Natural killer cell (primary cell): ENCODE results near the gene GPR55. TPM values are rescaled to one million over a fixed set of nuclear protein-coding genes. Genes with fewer than 3 reads are reported as not detected.

ENCODE experiments used
- ATAC-seq, 3 donors: fragments of 150-1000 bp in 2 of 3; fragments of 200-7000 bp in 1 of 3; cut with Tn5 transposase; 1 replicate in 1 of 3; 2 replicates in 2 of 3; pipeline ENCODE4 v1.10.0; 2021; ENCODE audit warnings: mild to moderate bottlenecking in 2 of 3, moderate library complexity in 2 of 3
- DNase-seq, 2 donors: peaks; one replicate each; pipeline versions ENCODE4 v3.0.0 to v3.0.0-alpha.2; 2013 to 2021; ENCODE audit warnings: mixed read lengths in 1 of 2
- H3K27ac ChIP-seq: one replicate; pipeline ENCODE4 v1.5.1; 2013; ENCODE audit warnings: mild to moderate bottlenecking, low read length
- H3K27me3 ChIP-seq: one replicate; pipeline ENCODE4 v1.6.1; 2013; ENCODE audit warnings: low read length; ENCODE audit not compliant: control insufficient read depth, insufficient read depth
- H3K36me3 ChIP-seq: one replicate; pipeline ENCODE4 v1.6.1; 2013; ENCODE audit warnings: low read length; ENCODE audit not compliant: control insufficient read depth, insufficient read depth
- H3K4me1 ChIP-seq: one replicate; pipeline ENCODE4 v1.6.1; 2013; ENCODE audit warnings: low read length; ENCODE audit not compliant: control insufficient read depth, insufficient read depth
- H3K4me3 ChIP-seq: one replicate; pipeline ENCODE4 v1.5.1; 2013; ENCODE audit warnings: low read length
- H3K9me3 ChIP-seq: one replicate; pipeline ENCODE4 v1.6.1; 2013; ENCODE audit warnings: low read length; ENCODE audit not compliant: control insufficient read depth, insufficient read depth
- H3K27ac Mint-ChIP-seq, 2 donors: one replicate each; pipeline ENCODE4 v1.8.0; 2022; ENCODE audit warnings: mild to moderate bottlenecking in 2 of 2, mixed read lengths in 2 of 2, moderate library complexity in 1 of 2
- H3K27me3 Mint-ChIP-seq, 2 donors: one replicate each; pipeline ENCODE4 v1.8.0; 2022; ENCODE audit warnings: low read depth in 2 of 2, mixed read lengths in 2 of 2
- H3K36me3 Mint-ChIP-seq: one replicate; pipeline ENCODE4 v1.8.0; 2022; ENCODE audit warnings: mixed read lengths
- H3K4me1 Mint-ChIP-seq, 2 donors: one replicate each; pipeline ENCODE4 v1.8.0; 2022; ENCODE audit warnings: mixed read lengths in 2 of 2
- H3K4me3 Mint-ChIP-seq: one replicate; pipeline ENCODE4 v1.8.0; 2022; ENCODE audit warnings: mild to moderate bottlenecking, moderate library complexity, mixed read lengths
- H3K9me3 Mint-ChIP-seq, 2 donors: one replicate each; pipeline ENCODE4 v1.8.0; 2022; ENCODE audit warnings: mixed read lengths in 2 of 2
- WGBS: methylation state at CpG from one replicate; pipeline ENCODE4 v1.1.7; 2013; ENCODE audit warnings: missing lambda C conversion rate; ENCODE audit not compliant: insufficient coverage; 5-methylcytosine and 5-hydroxymethylcytosine counted together
- intact Hi-C: fragments of 100-400 bp; cut with micrococcal nuclease; formaldehyde crosslinking; loops from one replicate; pipeline ENCODE4 v1.14.2; 2022
- total RNA-seq, 4 donors: library from RNA; stranded (reverse); fragments of 120-200 nt in 1 of 4; gene quantifications; one replicate each; pipeline versions ENCODE4 v1.2.3 to v1.2.4, GENCODE V29; 2013 to 2022
- TF ChIP-seq, protein P1 (sequence below): fragments of 200-600 bp; IDR thresholded peaks from one replicate; pipeline ENCODE4 v1.8.0; 2022; ENCODE audit warnings: antibody characterized with exemption

The GPR55 gene
- total RNA-seq, 3 donors from 2014 or later (not counting 1 experiment from before 2014, with no cell fraction given) = 0.09 to 1.1 (median 0.40) TPM

GRCh38 chr2:230888824-230889400 is 36.1 kb downstream of the GPR55 start:
- ATAC-seq (no peak), DNase-seq (no peak)
- H3K4me3 Mint-ChIP-seq = no peak overlapping the region
- Histone ChIP-seq H3K27ac (no peak overlapping the region), H3K9me3 (no peaks in the 10 kb centered on the region), H3K36me3 (no peaks in the 10 kb centered on the region), H3K27me3 (no peaks in the 10 kb centered on the region), H3K4me3 (no peak overlapping the region), H3K4me1 (peaks cover 11% of the 10 kb centered on the region)
- peaks cover 0 to 8% of the 10 kb centered on the region in 2 donors for H3K4me1 Mint-ChIP-seq
- no peaks in the 10 kb centered on the region for H3K36me3 Mint-ChIP-seq
- intact Hi-C loops = no loop called here
- no peaks in the 10 kb centered on the region for H3K9me3 Mint-ChIP-seq
- TF ChIP-seq, protein P1, sequence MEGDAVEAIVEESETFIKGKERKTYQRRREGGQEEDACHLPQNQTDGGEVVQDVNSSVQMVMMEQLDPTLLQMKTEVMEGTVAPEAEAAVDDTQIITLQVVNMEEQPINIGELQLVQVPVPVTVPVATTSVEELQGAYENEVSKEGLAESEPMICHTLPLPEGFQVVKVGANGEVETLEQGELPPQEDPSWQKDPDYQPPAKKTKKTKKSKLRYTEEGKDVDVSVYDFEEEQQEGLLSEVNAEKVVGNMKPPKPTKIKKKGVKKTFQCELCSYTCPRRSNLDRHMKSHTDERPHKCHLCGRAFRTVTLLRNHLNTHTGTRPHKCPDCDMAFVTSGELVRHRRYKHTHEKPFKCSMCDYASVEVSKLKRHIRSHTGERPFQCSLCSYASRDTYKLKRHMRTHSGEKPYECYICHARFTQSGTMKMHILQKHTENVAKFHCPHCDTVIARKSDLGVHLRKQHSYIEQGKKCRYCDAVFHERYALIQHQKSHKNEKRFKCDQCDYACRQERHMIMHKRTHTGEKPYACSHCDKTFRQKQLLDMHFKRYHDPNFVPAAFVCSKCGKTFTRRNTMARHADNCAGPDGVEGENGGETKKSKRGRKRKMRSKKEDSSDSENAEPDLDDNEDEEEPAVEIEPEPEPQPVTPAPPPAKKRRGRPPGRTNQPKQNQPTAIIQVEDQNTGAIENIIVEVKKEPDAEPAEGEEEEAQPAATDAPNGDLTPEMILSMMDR = no peak
- no peak overlapping the region for H3K27ac Mint-ChIP-seq
- WGBS = 86% methylated on average over 9 of the region's 14 CpGs
- H3K27me3 Mint-ChIP-seq = peaks cover 52 to 67% of the 10 kb centered on the region in 2 donors

GRCh38 chr2:230887342-230887741 is 37.7 kb downstream of the GPR55 start:
- no peaks in the 10 kb centered on the region for H3K36me3 Mint-ChIP-seq
- H3K4me3 Mint-ChIP-seq = no peak overlapping the region
- TF ChIP-seq, protein P1 = no peak
- Histone ChIP-seq H3K4me3 (no peak overlapping the region), H3K36me3 (no peaks in the 10 kb centered on the region), H3K27ac (no peak overlapping the region), H3K27me3 (no peaks in the 10 kb centered on the region), H3K4me1 (no peaks in the 10 kb centered on the region), H3K9me3 (no peaks in the 10 kb centered on the region)
- WGBS = 97% methylated on average over 5 of the region's 7 CpGs
- DNase-seq (no peak), ATAC-seq (no peak)
- no peaks in the 10 kb centered on the region for H3K9me3 Mint-ChIP-seq
- H3K4me1 Mint-ChIP-seq = no peaks in the 10 kb centered on the region
- H3K27ac Mint-ChIP-seq = no peak overlapping the region
- H3K27me3 Mint-ChIP-seq = peaks cover 44 to 64% of the 10 kb centered on the region in 2 donors
- intact Hi-C loops = no loop called here

GRCh38 chr2:230886671-230887071 is 38.4 kb downstream of the GPR55 start:
- Histone ChIP-seq H3K27me3 (peaks cover 2% of the 10 kb centered on the region), H3K9me3 (no peaks in the 10 kb centered on the region), H3K27ac (no peak overlapping the region), H3K36me3 (no peaks in the 10 kb centered on the region), H3K4me1 (no peaks in the 10 kb centered on the region), H3K4me3 (no peak overlapping the region)
- no peaks in the 10 kb centered on the region for H3K36me3 Mint-ChIP-seq
- ATAC-seq (no peak), DNase-seq (no peak)
- TF ChIP-seq, protein P1 = no peak
- H3K27ac Mint-ChIP-seq = no peak overlapping the region
- H3K4me1 Mint-ChIP-seq = no peaks in the 10 kb centered on the region
- intact Hi-C loops = no loop called here
- no peaks in the 10 kb centered on the region for H3K9me3 Mint-ChIP-seq
- H3K4me3 Mint-ChIP-seq = no peak overlapping the region
- 91% methylated on average over 12 of the region's 14 CpGs for WGBS
- peaks cover 47 to 68% of the 10 kb centered on the region in 2 donors for H3K27me3 Mint-ChIP-seq

DNA sequence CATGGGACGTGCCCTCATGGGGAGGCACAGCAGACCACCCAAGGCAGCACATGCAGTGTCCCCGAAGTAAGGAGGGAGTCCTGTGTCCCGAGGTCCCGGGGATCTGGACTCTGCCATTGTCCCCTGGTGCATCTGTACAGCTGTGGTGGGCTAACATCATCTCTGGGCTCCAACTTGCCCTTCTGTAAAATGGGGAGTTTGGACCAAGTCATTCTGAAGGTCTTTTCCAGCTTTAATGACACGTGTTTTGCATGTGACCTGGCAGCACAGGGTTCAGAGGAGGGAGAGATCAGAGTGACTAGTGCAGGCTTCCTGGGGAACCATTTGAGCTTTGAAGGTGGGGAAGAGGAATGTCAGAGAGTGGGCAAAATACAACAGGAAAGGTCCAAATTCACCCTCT is 38.8 kb downstream of the GPR55 start:
- intact Hi-C loops = no loop called here
- no peaks in the 10 kb centered on the region for H3K9me3 Mint-ChIP-seq
- no peaks in the 10 kb centered on the region for H3K36me3 Mint-ChIP-seq
- TF ChIP-seq, protein P1 = no peak
- ATAC-seq (no peak), DNase-seq (no peak)
- peaks cover 44 to 66% of the 10 kb centered on the region in 2 donors for H3K27me3 Mint-ChIP-seq
- no peaks in the 10 kb centered on the region for H3K36me3 ChIP-seq
- H3K4me1 ChIP-seq = no peaks in the 10 kb centered on the region
- H3K9me3 ChIP-seq = no peaks in the 10 kb centered on the region
- no peaks in the 10 kb centered on the region for H3K4me1 Mint-ChIP-seq
- H3K27me3 ChIP-seq = peaks cover 2% of the 10 kb centered on the region
- H3K27ac Mint-ChIP-seq = no peak overlapping the region
- H3K4me3 Mint-ChIP-seq = no peak overlapping the region
- H3K4me3 ChIP-seq = no peak overlapping the region
- 70% methylated on average over 5 of the region's 5 CpGs for WGBS
- H3K27ac ChIP-seq = no peak overlapping the region
